GM10248 (cell line): ENCODE results near the gene TEX261.

Experiments
- CTCF ChIA-PET: fragments of 300-600 bp; sonication (Branson Sonifier 250); formaldehyde crosslinking; extraction: SDS; loops from one replicate; lab custom pipeline; 2021; ENCODE audit warnings: antibody characterized with exemption; lab: Yijun Ruan, JAX
- POLR2A ChIA-PET: fragments of 350-650 bp; sonication (Branson Sonifier 250); formaldehyde crosslinking; extraction: SDS; loops from one replicate; lab custom pipeline; 2020; ENCODE audit warnings: antibody characterized with exemption; lab: Yijun Ruan, JAX
- DNase-seq: peaks from one replicate; pipeline ENCODE4 v3.0.0; 2012; ENCODE audit errors: extremely low spot score
- CTCF ChIP-seq: IDR thresholded peaks from 2 replicates; pipeline ENCODE4 v1.5.1; 2012; ENCODE audit warnings: mild to moderate bottlenecking, low read depth; ENCODE audit errors: extremely low read depth, missing control alignments, control extremely low read depth

Gene TEX261

GRCh38 chr2:70960833-70961647 lies 33.6 kb downstream of the TEX261 start:
- no peak for DNase-seq
- ChIA-PET POLR2A (no interaction called here), CTCF (interaction anchor here (1.3 to 9.7 kb wide), 3 partner anchors 14 to 19 kb away, joined by 3 to 172 read pairs (median 17); partner anchors contain the start of gene ANKRD53)
- TF ChIP-seq CTCF: no peak

- peak; percentile 14 for DNase-seq
- no peak for TF ChIP-seq CTCF
- ChIA-PET POLR2A (no interaction called here), CTCF (interaction anchor here (0.9 to 9.7 kb wide), 4 partner anchors 13 to 34 kb away, joined by 3 to 172 read pairs (median 10); partner anchors contain the start of genes ANKRD53 and TEX261)
Measured at GRCh38 chr2:70959851-70960832, 34.5 kb downstream of the TEX261 start.

- DNase-seq: no peak
- CTCF ChIA-PET: interaction anchor here (9.7 kb wide), 1 partner anchor 21 kb away, joined by 172 read pairs; the partner anchor contains the start of gene ANKRD53
- POLR2A ChIA-PET: no interaction called here
- no peak for TF ChIP-seq CTCF
Measured at GRCh38 chr2:70959271-70959761, 35.4 kb downstream of the TEX261 start.

- CTCF ChIA-PET: no interaction called here
Measured at GRCh38 chr2:70958759-70959158, 35.9 kb downstream of the TEX261 start.

GRCh38 chr2:70957798-70958197 lies 36.9 kb downstream of the TEX261 start:
- no peak for DNase-seq
- no peak for TF ChIP-seq CTCF
- ChIA-PET CTCF (interaction anchor here (0.7 kb wide), 1 partner anchor 10 kb away, joined by 5 read pairs; no protein-coding TSS in a partner anchor), POLR2A (no interaction called here)

More at GRCh38 chr2:70958759-70959158, 35.9 kb downstream of the TEX261 start:
- POLR2A ChIA-PET: no interaction called here
- TF ChIP-seq CTCF: no peak
- no peak for DNase-seq

- DNase-seq: no peak
- ChIA-PET POLR2A (no interaction called here), CTCF (interaction anchor here (7.0 kb wide), 1 partner anchor 10 kb away, joined by 43 read pairs; no protein-coding TSS in a partner anchor)
- no peak for TF ChIP-seq CTCF
Measured at GRCh38 chr2:70956141-70956540, 38.5 kb downstream of the TEX261 start.
